ENCODE data around the gene ZFYVE27. TPM values are rescaled to one million over a fixed set of nuclear protein-coding genes. Genes with fewer than 3 reads are reported as not detected.
A peak's percentile ranks its signal among the peaks of the same experiment; 100 is the strongest.

The ZFYVE27 gene
- total RNA-seq, 1 donor from 2014 or later: 27.0 TPM

DNA sequence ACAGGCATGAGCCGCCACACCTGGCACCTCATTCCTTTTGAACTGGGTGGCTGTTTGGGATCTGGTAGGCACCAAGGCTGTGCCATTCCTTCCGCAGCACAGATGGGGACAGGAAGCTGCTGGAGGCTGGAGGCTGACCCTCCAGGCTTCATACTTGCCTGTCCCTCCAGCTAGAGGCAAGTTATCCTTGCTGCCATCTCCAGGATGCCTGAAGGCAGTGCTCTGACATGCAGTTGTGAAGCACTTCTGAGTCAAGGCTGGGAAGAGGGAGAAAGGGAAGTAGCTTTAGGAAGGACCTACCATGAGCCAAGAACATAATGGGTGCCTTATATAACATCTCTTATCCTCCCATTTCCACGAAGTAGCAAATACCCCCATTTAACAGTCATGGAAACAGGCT, 13.9 kb upstream of the ZFYVE27 start:
- TF ChIP-seq, protein P1, sequence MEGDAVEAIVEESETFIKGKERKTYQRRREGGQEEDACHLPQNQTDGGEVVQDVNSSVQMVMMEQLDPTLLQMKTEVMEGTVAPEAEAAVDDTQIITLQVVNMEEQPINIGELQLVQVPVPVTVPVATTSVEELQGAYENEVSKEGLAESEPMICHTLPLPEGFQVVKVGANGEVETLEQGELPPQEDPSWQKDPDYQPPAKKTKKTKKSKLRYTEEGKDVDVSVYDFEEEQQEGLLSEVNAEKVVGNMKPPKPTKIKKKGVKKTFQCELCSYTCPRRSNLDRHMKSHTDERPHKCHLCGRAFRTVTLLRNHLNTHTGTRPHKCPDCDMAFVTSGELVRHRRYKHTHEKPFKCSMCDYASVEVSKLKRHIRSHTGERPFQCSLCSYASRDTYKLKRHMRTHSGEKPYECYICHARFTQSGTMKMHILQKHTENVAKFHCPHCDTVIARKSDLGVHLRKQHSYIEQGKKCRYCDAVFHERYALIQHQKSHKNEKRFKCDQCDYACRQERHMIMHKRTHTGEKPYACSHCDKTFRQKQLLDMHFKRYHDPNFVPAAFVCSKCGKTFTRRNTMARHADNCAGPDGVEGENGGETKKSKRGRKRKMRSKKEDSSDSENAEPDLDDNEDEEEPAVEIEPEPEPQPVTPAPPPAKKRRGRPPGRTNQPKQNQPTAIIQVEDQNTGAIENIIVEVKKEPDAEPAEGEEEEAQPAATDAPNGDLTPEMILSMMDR (IDR thresholded peaks at IDR 0.05): no peak
- no peak for DNase-seq (ENCODE audit: extremely low spot score, unreplicated experiment)
- H3K9me3 Mint-ChIP-seq (ENCODE audit: unreplicated experiment): no peaks in the 10 kb centered on the region
- peaks cover 11% of the 10 kb centered on the region for H3K4me1 Mint-ChIP-seq (ENCODE audit: unreplicated experiment)
- H3K27me3 Mint-ChIP-seq (ENCODE audit: unreplicated experiment): no peaks in the 10 kb centered on the region
- H3K27ac Mint-ChIP-seq (ENCODE audit: unreplicated experiment): no peak overlapping the region
- no peak overlapping the region for H3K4me3 Mint-ChIP-seq (ENCODE audit: unreplicated experiment)
- peaks cover 17% of the 10 kb centered on the region for H3K36me3 Mint-ChIP-seq (ENCODE audit: unreplicated experiment)

DNA sequence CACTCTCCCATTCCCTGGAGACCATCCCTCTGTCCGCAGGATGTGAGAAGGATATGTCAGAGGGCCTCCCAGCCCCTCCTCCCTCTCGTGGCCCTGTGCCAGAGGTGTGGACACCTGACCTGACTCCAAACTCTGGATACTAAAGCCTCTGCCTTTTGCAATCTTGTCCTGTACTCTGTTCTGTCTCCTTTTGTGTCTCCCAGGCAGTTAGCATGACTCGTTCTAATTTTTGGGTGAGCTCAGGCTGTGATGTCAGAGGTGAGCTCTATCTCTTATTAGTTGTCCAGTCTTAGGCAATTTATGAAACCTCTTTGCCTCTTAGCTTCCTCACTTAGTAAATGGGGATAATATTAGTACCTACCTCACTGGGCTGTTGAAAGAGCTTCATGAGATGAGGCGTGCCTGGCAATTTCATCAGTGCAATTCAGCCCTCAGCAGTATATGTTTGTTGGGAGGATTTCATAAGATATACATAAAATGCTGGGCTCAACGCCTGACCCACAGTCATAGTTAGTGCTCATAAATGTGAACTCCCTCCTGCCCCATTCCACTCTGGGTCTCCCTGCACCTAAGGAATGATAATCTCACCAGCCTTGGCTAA, 12.5 kb upstream of the ZFYVE27 start:
- H3K4me1 Mint-ChIP-seq (ENCODE audit: unreplicated experiment): peaks cover 2% of the 10 kb centered on the region
- H3K4me3 Mint-ChIP-seq (ENCODE audit: unreplicated experiment): no peak overlapping the region
- no peak overlapping the region for H3K27ac Mint-ChIP-seq (ENCODE audit: unreplicated experiment)
- TF ChIP-seq, protein P1 (IDR thresholded peaks at IDR 0.05): no peak
- peaks cover 10% of the 10 kb centered on the region for H3K36me3 Mint-ChIP-seq (ENCODE audit: unreplicated experiment)
- no peaks in the 10 kb centered on the region for H3K9me3 Mint-ChIP-seq (ENCODE audit: unreplicated experiment)
- no peak for DNase-seq (ENCODE audit: extremely low spot score, unreplicated experiment)
- no peaks in the 10 kb centered on the region for H3K27me3 Mint-ChIP-seq (ENCODE audit: unreplicated experiment)

DNA sequence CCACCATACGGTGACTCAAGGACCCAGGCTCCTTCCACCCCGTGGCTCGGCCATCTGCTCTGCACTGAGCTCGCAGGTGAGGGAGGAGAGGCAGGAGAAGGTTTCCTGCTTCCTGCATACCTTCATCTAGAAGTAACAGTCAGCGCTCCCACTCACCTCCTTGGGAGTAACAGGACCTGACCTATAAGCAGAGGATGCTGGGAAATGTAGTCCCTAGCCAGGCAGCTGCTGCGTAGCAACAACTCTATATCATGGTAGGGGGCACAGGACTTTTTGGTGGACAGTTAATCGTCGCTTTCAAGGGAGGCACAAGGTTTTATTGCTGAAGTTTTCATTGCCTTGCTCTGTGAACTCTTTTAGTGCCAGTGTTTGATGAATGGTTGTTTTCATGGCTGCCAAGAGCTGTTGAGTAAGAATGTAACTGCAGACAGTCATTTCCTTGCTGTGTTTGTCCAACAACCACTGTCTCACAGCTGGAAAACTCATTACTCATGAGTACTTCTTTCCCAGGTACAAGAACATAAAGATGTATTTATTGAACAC, 10.2 kb upstream of the ZFYVE27 start:
- H3K27ac Mint-ChIP-seq (ENCODE audit: unreplicated experiment): no peak overlapping the region
- H3K27me3 Mint-ChIP-seq (ENCODE audit: unreplicated experiment): no peaks in the 10 kb centered on the region
- H3K9me3 Mint-ChIP-seq (ENCODE audit: unreplicated experiment): no peaks in the 10 kb centered on the region
- H3K4me3 Mint-ChIP-seq (ENCODE audit: unreplicated experiment): no peak overlapping the region
- TF ChIP-seq, protein P1 (IDR thresholded peaks at IDR 0.05): no peak
- DNase-seq (ENCODE audit: extremely low spot score, unreplicated experiment): no peak
- peaks cover 4% of the 10 kb centered on the region for H3K36me3 Mint-ChIP-seq (ENCODE audit: unreplicated experiment)
- H3K4me1 Mint-ChIP-seq (ENCODE audit: unreplicated experiment): peaks cover 6% of the 10 kb centered on the region

DNA sequence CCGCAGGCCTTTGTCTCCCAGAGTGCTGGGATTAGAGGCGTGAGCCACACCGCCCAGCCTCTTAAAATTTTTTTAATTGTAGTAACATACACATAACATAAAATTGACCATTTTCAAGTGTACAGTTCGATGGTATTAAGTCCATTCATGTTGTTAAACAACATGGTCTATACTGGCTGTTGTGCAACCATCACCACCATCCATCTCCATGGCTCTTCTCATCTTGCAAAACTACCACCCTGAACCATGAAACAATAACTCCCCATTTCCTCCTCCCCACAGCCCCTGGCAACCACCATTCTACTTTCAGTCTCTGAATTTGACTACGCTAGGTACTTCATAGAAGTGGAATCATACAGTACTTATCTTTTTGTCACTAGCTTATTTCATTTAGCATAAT, 7.9 kb upstream of the ZFYVE27 start:
- H3K27me3 Mint-ChIP-seq (ENCODE audit: unreplicated experiment): no peaks in the 10 kb centered on the region
- no peak overlapping the region for H3K4me3 Mint-ChIP-seq (ENCODE audit: unreplicated experiment)
- no peaks in the 10 kb centered on the region for H3K36me3 Mint-ChIP-seq (ENCODE audit: unreplicated experiment)
- H3K4me1 Mint-ChIP-seq (ENCODE audit: unreplicated experiment): peaks cover 6% of the 10 kb centered on the region
- no peak for DNase-seq (ENCODE audit: extremely low spot score, unreplicated experiment)
- no peak overlapping the region for H3K27ac Mint-ChIP-seq (ENCODE audit: unreplicated experiment)
- H3K9me3 Mint-ChIP-seq (ENCODE audit: unreplicated experiment): no peaks in the 10 kb centered on the region
- TF ChIP-seq, protein P1 (IDR thresholded peaks at IDR 0.05): no peak

DNA sequence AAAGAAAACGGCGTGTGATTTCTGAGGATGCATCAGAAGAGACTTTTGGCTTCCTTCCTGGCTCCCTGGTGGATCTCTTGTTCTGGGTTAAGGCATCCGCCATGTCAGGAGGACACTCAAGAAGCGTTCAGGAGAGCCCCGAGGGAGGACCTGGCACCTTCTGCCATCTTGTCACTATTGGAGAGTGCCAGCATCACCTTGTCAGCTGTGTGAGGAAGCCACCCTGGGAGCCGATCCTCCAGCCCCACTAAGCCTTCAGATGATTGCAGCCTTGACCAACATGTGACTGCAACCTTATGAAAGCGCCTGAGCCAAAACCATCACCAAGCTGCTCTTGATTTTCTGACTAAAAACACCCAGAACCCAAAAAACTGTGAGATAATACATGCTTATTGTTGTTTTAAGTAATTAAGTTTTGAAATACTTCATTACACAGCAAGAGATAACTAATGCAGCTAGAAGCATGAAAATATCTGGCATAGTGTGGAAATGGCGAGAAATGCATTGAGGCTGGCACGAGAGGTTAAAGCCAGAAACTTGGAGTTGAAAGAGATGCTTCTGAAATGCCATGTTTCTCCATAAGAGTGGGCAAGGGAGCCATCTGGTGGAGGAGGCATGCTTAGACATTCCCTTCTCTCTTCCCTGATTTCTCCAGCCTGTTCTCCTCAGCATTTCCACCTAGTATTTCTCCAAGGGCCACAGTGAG, 5.4 kb upstream of the ZFYVE27 start:
- TF ChIP-seq, protein P1 (IDR thresholded peaks at IDR 0.05): peak; percentile 91
- Mint-ChIP-seq H3K4me1 (ENCODE audit: unreplicated experiment) (peaks cover 4% of the 10 kb centered on the region), H3K27me3 (ENCODE audit: unreplicated experiment) (no peaks in the 10 kb centered on the region), H3K36me3 (ENCODE audit: unreplicated experiment) (no peaks in the 10 kb centered on the region), H3K9me3 (ENCODE audit: unreplicated experiment) (no peaks in the 10 kb centered on the region), H3K4me3 (ENCODE audit: unreplicated experiment) (no peak overlapping the region), H3K27ac (ENCODE audit: unreplicated experiment) (no peak overlapping the region)
- DNase-seq (ENCODE audit: extremely low spot score, unreplicated experiment): no peak

Data from osteocyte (in vitro differentiated cells).